Measurements from ENCODE around the gene ANXA9.

The ANXA9 gene

DNA sequence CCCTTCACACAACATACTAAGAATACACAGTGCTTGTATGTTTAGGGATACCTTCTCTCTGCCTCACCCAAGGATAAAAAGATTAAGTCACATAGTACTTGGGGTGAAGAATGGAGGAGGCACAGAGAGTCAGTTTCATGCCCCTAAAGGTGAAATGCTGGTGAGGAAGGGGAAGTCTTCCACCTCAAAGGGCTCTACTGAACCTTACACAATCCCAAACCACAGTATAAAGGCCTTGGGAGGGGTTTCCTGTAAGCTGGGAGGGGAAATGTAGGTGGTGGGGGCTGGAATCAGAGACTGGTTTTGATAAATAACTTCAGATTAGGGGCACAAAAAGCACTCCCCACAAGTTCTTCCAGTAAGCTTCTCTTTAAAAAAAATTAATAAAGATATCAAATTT lies 21.1 kb downstream of the ANXA9 start:
- H3K27ac ChIP-seq (ENCODE audit: low read depth, low read length), result no peak overlapping the region
- no peaks in the 10 kb centered on the region for H3K9me3 ChIP-seq (ENCODE audit: control insufficient read depth in 1 of 2, low read length in 2 of 2)
- peak overlapping the region; percentile 13 for H3K4me3 ChIP-seq (ENCODE audit: low read depth in 1 of 2, low read length in 2 of 2)
- peak overlapping the region in 1 of 2 donors; percentile 41 for H3K9ac ChIP-seq (ENCODE audit: low read depth in 1 of 2, low read length in 2 of 2)
- H3K36me3 ChIP-seq (ENCODE audit: control insufficient read depth in 1 of 2, insufficient read depth in 2 of 2, low read length in 2 of 2), result peaks cover 11 to 43% of the 10 kb centered on the region in 2 donors
- no peaks in the 10 kb centered on the region for H3K27me3 ChIP-seq (ENCODE audit: control insufficient read depth in 1 of 2, insufficient read depth in 2 of 2, low read length in 2 of 2)
- peaks cover 18 to 46% of the 10 kb centered on the region in 2 donors for H3K4me1 ChIP-seq (ENCODE audit: control insufficient read depth in 1 of 2, insufficient read depth in 2 of 2, low read length in 2 of 2)

DNA sequence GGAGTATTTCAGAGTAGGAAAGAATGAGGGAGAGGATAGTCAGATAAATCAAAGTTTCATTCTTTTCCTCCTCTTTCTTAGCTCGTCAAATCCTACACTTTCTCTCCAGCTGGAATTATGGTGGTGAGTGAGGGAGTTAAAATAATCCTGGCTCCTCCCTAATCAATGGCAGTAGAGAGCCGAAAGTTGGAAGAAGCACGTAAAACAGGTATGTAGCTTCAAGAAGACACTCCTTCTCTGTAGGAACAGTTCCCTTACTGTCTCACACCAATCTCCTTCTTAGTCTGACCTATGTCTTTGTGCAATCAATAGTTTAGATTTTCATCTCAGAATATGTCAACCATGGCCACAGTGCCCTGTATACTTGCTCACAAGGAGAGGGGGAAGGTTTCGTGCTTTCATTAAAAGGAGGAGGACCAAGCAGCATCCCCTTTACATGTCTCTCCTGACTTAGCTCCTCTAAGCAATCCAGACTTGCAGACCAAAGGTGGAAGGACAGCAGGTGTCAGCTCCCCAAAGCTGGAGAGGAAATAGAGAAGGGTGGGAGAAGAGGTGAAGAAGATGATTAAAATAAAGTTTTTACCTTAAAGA lies 23.7 kb downstream of the ANXA9 start:
- Histone ChIP-seq H3K4me3 (ENCODE audit: low read depth in 1 of 2, low read length in 2 of 2) (peak overlapping the region; percentile 81 to 94), H3K36me3 (ENCODE audit: control insufficient read depth in 1 of 2, insufficient read depth in 2 of 2, low read length in 2 of 2) (peaks cover 0 to 25% of the 10 kb centered on the region in 2 donors), H3K27ac (ENCODE audit: low read depth, low read length) (peak overlapping the region; percentile 82), H3K27me3 (ENCODE audit: control insufficient read depth in 1 of 2, insufficient read depth in 2 of 2, low read length in 2 of 2) (no peaks in the 10 kb centered on the region), H3K9ac (ENCODE audit: low read depth in 1 of 2, low read length in 2 of 2) (peak overlapping the region; percentile 92 to 93), H3K4me1 (ENCODE audit: control insufficient read depth in 1 of 2, insufficient read depth in 2 of 2, low read length in 2 of 2) (peaks cover 29 to 56% of the 10 kb centered on the region in 2 donors), H3K9me3 (ENCODE audit: control insufficient read depth in 1 of 2, low read length in 2 of 2) (no peaks in the 10 kb centered on the region)

DNA sequence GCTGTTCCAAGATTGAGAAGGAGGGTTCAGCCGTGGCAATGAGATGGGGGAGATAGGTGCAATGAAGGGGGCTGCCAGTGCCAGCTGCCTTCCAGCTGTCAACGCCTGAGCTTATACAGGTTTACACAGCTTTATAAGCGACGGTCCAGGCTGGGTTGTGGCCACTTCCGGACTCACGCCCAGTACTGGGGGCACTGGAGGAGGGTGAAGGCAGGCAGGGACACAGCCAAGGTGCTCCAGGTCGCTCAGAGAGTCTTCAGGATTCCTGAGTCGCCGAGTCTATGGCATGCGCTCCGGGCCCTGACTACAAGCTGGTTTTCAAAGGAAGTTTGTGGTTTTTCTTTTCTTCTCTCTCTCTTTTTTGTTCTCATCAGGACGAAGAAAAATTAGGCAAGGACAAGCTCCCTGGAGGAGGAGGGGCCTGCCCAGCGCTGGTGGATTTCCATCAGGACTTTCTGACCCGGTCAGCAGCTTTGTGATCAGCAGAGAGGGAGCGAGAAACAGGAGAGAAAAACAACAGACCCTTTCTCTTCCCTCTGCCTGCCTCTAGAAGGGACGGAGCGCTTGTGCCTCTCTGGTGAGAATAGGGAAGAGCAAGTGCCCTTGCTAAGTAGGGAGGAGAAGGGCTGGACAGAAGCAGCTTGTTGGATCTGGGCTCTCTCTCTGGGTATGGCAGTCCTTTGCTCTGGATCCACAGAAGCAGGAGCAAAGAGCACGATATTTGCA lies 24.4 kb downstream of the ANXA9 start, which contains the start of gene MINDY1:
Gene MINDY1 (minus strand): TSS at position 576 of the 726 bp plus-strand sequence. CDS start 4,285 bp downstream, outside the sequence.
- peak within 1 kb of the TSS; percentile 92 to 93 for H3K9ac ChIP-seq (ENCODE audit: low read depth in 1 of 2, low read length in 2 of 2)
- H3K9me3 ChIP-seq (ENCODE audit: control insufficient read depth in 1 of 2, low read length in 2 of 2), result no peaks in the 10 kb centered on the region
- no peaks in the 10 kb centered on the region for H3K27me3 ChIP-seq (ENCODE audit: control insufficient read depth in 1 of 2, insufficient read depth in 2 of 2, low read length in 2 of 2)
- peaks cover 35 to 60% of the 10 kb centered on the region in 2 donors for H3K4me1 ChIP-seq (ENCODE audit: control insufficient read depth in 1 of 2, insufficient read depth in 2 of 2, low read length in 2 of 2)
- peak within 1 kb of the TSS; percentile 87 to 94 for H3K4me3 ChIP-seq (ENCODE audit: low read depth in 1 of 2, low read length in 2 of 2)
- H3K27ac ChIP-seq (ENCODE audit: low read depth, low read length), result peak within 1 kb of the TSS; percentile 82
- peaks cover 0 to 19% of the 10 kb centered on the region in 2 donors for H3K36me3 ChIP-seq (ENCODE audit: control insufficient read depth in 1 of 2, insufficient read depth in 2 of 2, low read length in 2 of 2)

DNA sequence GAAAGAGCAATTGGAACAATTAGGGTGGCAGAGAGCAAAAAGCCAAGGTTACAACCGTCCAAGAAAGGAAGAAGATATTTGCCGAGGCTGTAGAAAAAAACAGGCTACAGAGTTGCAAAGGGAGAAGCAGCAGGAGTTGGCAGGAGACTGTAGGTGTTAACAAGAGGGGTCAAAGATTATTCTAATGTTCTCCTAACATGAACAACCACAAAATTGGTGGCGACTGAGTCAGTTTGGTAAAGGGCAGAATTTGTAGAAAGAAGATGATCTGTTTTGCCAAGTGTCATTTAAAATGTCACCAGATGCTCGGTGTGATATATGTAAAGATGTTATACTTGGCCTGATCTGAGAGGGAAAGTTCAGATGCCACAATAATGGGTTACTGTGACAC lies 25.8 kb downstream of the ANXA9 start:
- H3K4me3 ChIP-seq (ENCODE audit: low read depth in 1 of 2, low read length in 2 of 2), result peak overlapping the region; percentile 87 to 94
- H3K9ac ChIP-seq (ENCODE audit: low read depth in 1 of 2, low read length in 2 of 2), result peak overlapping the region; percentile 28 to 57
- no peaks in the 10 kb centered on the region for H3K9me3 ChIP-seq (ENCODE audit: control insufficient read depth in 1 of 2, low read length in 2 of 2)
- peaks cover 44 to 61% of the 10 kb centered on the region in 2 donors for H3K4me1 ChIP-seq (ENCODE audit: control insufficient read depth in 1 of 2, insufficient read depth in 2 of 2, low read length in 2 of 2)
- peak overlapping the region; percentile 82 for H3K27ac ChIP-seq (ENCODE audit: low read depth, low read length)
- peaks cover 0 to 6% of the 10 kb centered on the region in 2 donors for H3K36me3 ChIP-seq (ENCODE audit: control insufficient read depth in 1 of 2, insufficient read depth in 2 of 2, low read length in 2 of 2)
- H3K27me3 ChIP-seq (ENCODE audit: control insufficient read depth in 1 of 2, insufficient read depth in 2 of 2, low read length in 2 of 2), result no peaks in the 10 kb centered on the region

DNA sequence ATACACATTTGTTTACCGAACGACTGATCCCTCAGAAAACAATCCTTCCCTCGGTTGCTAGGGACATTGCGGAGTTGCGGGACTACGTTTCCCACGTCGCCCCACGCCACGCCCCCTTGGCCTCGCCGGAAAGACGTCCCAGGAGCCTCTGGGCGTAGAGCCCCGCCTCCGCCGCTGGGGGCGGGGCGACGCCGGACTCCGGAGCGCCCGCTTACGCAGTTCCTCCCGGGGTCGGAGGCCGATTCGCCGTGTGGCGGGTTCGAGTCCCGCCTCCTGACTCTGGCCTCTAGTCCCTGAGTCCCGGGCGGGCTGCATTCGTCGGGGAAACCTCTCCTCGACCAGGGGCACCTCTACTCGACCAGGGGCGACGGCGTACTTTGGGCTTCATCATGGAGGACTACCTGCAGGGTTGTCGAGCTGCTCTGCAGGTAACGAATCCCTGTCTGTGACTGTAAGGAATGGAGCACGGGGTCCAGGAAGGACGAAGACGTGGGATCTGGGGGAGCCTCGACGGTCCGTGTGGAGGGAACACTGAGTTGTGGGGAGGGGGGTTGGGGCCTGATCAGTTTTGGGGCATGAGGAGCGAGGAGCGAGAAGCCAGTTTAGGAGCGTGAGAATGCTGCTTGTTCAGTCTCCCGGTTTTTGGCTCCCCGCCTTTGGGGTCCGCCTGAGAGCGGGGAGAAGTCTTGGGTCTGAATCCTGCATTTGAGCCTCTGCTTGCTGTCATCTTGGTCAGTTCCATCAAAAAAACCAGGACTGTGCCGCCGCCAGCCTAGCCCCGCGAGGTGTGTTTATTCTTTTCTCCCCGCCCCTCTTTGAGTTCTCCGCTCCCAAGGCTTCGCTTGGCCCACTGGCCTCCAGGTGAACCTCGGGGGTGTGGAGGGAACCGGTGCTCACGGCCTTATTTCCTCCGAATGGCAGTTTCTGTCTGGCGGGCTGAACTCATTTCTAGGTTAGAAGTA lies 26.4 kb downstream of the ANXA9 start, which contains the start of gene PRUNE1:
Gene PRUNE1 (plus strand): TSS at position 206 of the 962 bp plus-strand sequence. CDS start 184 bp downstream, at position 390.
- Histone ChIP-seq H3K27ac (ENCODE audit: low read depth, low read length) (peak within 1 kb of the TSS; percentile 82), H3K4me3 (ENCODE audit: low read depth in 1 of 2, low read length in 2 of 2) (peak within 1 kb of the TSS; percentile 87 to 94), H3K9ac (ENCODE audit: low read depth in 1 of 2, low read length in 2 of 2) (peak within 1 kb of the TSS; percentile 92), H3K4me1 (ENCODE audit: control insufficient read depth in 1 of 2, insufficient read depth in 2 of 2, low read length in 2 of 2) (peaks cover 46 to 62% of the 10 kb centered on the region in 2 donors), H3K36me3 (ENCODE audit: control insufficient read depth in 1 of 2, insufficient read depth in 2 of 2, low read length in 2 of 2) (peaks cover 0 to 3% of the 10 kb centered on the region in 2 donors), H3K9me3 (ENCODE audit: control insufficient read depth in 1 of 2, low read length in 2 of 2) (no peaks in the 10 kb centered on the region), H3K27me3 (ENCODE audit: control insufficient read depth in 1 of 2, insufficient read depth in 2 of 2, low read length in 2 of 2) (no peaks in the 10 kb centered on the region)

DNA sequence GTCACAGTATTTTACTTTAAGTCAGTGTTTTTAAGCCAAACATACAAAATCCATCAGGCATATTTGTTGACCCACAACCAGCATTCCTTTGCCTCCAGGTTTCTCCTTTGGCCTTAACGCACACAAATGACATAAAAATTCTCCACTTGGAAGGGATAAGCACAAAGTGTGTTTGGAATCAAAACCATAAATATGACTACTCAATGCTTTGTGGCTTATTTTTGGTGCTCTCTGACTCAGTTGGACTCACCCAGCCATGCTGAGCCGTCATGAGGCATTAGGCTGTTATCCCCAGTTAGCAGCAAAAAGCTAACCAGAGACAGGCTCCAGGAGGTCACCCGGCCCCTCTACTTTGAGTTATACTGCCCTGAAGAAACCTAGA lies 27.1 kb downstream of the ANXA9 start:
- peaks cover 0 to 3% of the 10 kb centered on the region in 2 donors for H3K36me3 ChIP-seq (ENCODE audit: control insufficient read depth in 1 of 2, insufficient read depth in 2 of 2, low read length in 2 of 2)
- H3K4me1 ChIP-seq (ENCODE audit: control insufficient read depth in 1 of 2, insufficient read depth in 2 of 2, low read length in 2 of 2), result peaks cover 52 to 58% of the 10 kb centered on the region in 2 donors

DNA sequence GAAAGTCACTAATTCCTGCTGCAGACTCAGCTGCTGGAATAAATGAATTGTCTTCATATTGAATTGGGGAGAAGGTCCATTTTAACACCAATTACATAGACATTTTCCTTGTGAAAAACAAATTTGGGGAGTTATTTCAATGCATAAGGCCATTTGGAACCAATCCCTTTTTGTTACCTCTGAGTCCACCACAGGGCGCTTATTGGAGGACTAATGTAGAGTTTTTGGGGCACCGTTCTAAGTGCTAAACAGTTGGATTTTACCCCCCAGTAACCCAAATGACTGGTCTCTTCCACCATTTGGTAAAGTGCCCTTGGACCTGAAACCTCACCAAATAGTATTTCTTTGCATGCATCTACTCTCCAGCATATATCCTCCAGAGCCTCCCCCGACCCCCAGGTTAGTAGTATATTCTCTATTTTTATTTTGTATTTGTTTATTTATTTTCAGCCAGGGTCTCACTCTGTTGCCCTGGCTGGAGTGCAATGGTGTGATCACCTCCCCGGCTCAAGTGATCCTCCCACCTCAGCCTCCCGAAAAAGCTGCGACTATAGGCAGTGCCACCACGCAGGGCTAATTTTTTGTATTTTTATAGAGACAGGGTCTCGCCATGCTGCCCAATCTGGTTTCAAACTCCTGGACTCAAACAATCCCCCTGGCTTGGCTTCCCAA lies 27.7 kb downstream of the ANXA9 start:
- Histone ChIP-seq H3K27ac (ENCODE audit: low read depth, low read length) (no peak overlapping the region), H3K27me3 (ENCODE audit: control insufficient read depth in 1 of 2, insufficient read depth in 2 of 2, low read length in 2 of 2) (no peaks in the 10 kb centered on the region), H3K9me3 (ENCODE audit: control insufficient read depth in 1 of 2, low read length in 2 of 2) (no peaks in the 10 kb centered on the region), H3K4me1 (ENCODE audit: control insufficient read depth in 1 of 2, insufficient read depth in 2 of 2, low read length in 2 of 2) (peaks cover 55% of the 10 kb centered on the region in 2 donors), H3K4me3 (ENCODE audit: low read depth in 1 of 2, low read length in 2 of 2) (peak overlapping the region; percentile 87 to 94), H3K9ac (ENCODE audit: low read depth in 1 of 2, low read length in 2 of 2) (peak overlapping the region; percentile 92), H3K36me3 (ENCODE audit: control insufficient read depth in 1 of 2, insufficient read depth in 2 of 2, low read length in 2 of 2) (peaks cover 0 to 3% of the 10 kb centered on the region in 2 donors)

More for the DNA sequence above, 27.1 kb downstream of the ANXA9 start:
- peak overlapping the region; percentile 92 for H3K9ac ChIP-seq (ENCODE audit: low read depth in 1 of 2, low read length in 2 of 2)
- peak overlapping the region; percentile 87 to 94 for H3K4me3 ChIP-seq (ENCODE audit: low read depth in 1 of 2, low read length in 2 of 2)
- no peaks in the 10 kb centered on the region for H3K9me3 ChIP-seq (ENCODE audit: control insufficient read depth in 1 of 2, low read length in 2 of 2)
- peak overlapping the region; percentile 22 for H3K27ac ChIP-seq (ENCODE audit: low read depth, low read length)
- no peaks in the 10 kb centered on the region for H3K27me3 ChIP-seq (ENCODE audit: control insufficient read depth in 1 of 2, insufficient read depth in 2 of 2, low read length in 2 of 2)

DNA sequence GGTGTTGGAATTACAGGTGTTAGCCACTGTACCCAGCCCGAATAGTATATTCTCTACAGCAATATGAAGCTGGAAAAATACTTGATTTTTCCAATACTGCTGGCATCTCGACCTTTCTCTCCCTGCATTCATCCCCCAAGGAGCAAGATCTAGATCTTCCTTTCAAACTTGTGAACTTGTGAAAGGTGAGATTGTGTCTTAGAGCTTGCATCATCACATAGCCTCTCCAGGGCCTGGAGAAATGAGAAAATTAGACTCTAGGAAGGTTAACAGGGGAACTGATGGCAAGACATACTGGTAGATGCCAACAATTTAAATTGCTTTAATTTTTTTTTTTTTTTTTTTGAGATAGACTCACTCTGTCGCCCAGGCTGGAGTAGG lies 28.2 kb downstream of the ANXA9 start:
- Histone ChIP-seq H3K4me3 (ENCODE audit: low read depth in 1 of 2, low read length in 2 of 2) (no peak overlapping the region), H3K9me3 (ENCODE audit: control insufficient read depth in 1 of 2, low read length in 2 of 2) (no peaks in the 10 kb centered on the region), H3K27me3 (ENCODE audit: control insufficient read depth in 1 of 2, insufficient read depth in 2 of 2, low read length in 2 of 2) (no peaks in the 10 kb centered on the region), H3K9ac (ENCODE audit: low read depth in 1 of 2, low read length in 2 of 2) (no peak overlapping the region), H3K27ac (ENCODE audit: low read depth, low read length) (no peak overlapping the region), H3K36me3 (ENCODE audit: control insufficient read depth in 1 of 2, insufficient read depth in 2 of 2, low read length in 2 of 2) (peaks cover 0 to 3% of the 10 kb centered on the region in 2 donors), H3K4me1 (ENCODE audit: control insufficient read depth in 1 of 2, insufficient read depth in 2 of 2, low read length in 2 of 2) (peaks cover 53 to 55% of the 10 kb centered on the region in 2 donors)

DNA sequence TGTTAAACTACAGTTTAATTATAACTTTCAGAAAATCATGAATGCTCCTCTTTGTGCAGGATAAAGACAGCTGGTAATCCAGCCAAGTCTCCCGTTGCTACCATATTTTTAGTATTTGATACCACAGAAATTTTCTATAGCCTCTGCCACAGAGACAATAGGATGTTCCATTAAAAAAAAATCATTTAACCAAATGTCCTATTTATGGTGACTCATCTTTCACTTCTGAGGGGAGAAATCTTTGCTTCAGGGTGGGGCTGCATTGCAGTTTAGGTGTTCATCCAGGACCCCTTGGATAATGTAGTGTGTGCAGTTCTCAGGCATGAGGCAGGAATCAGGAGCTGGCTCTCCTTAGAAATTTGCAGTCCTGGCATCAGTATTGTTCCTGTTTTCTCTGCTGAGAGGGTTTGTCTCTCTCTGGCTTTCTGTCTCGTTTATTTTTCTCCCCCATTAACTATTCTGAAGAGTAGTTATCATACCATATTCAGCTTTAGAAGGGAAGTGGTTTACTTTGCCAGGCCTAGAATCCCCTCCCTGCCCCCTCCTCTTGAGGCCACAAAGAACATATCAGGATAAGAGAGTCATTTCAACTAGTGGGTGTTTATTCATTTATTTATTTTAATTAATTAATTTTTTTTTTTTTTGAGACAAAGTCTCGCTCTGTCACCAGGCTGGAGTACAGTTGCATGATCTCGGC lies 29.2 kb downstream of the ANXA9 start:
- Histone ChIP-seq H3K9ac (ENCODE audit: low read depth in 1 of 2, low read length in 2 of 2) (no peak overlapping the region), H3K27me3 (ENCODE audit: control insufficient read depth in 1 of 2, insufficient read depth in 2 of 2, low read length in 2 of 2) (no peaks in the 10 kb centered on the region), H3K4me1 (ENCODE audit: control insufficient read depth in 1 of 2, insufficient read depth in 2 of 2, low read length in 2 of 2) (peaks cover 48 to 55% of the 10 kb centered on the region in 2 donors), H3K9me3 (ENCODE audit: control insufficient read depth in 1 of 2, low read length in 2 of 2) (no peaks in the 10 kb centered on the region), H3K4me3 (ENCODE audit: low read depth in 1 of 2, low read length in 2 of 2) (no peak overlapping the region), H3K36me3 (ENCODE audit: control insufficient read depth in 1 of 2, insufficient read depth in 2 of 2, low read length in 2 of 2) (peaks cover 0 to 3% of the 10 kb centered on the region in 2 donors), H3K27ac (ENCODE audit: low read depth, low read length) (no peak overlapping the region)

Data from duodenal mucosa (tissue), 2 donors.